ENCODE data around the gene FAM227B. TPM values are rescaled to one million over a fixed set of nuclear protein-coding genes. Genes with fewer than 3 reads are reported as not detected.
"Not testable (repeated sequence)": the region's sequence is repeated elsewhere in the genome, so short reads cannot be mapped to it uniquely, and the experiment has no call there.

Gene FAM227B
- polyA plus RNA-seq, 1 donor: 8.4 TPM

GRCh38 chr15:49471733-49472132 is 148.9 kb downstream of the FAM227B start:
- WGBS (ENCODE audit: insufficient coverage, low lambda C conversion rate): 92% methylated on average over 2 of the region's 4 CpGs
- Histone ChIP-seq H3K9me3 (ENCODE audit: control insufficient read depth, low read depth, low read length) (no peaks in the 10 kb centered on the region), H3K4me1 (ENCODE audit: control insufficient read depth, insufficient read depth, low read length) (no peaks in the 10 kb centered on the region), H3K36me3 (ENCODE audit: control insufficient read depth, insufficient read depth, low read length) (no peaks in the 10 kb centered on the region), H3K27ac (ENCODE audit: low read length) (no peak overlapping the region), H3K4me3 (ENCODE audit: low read length) (no peak overlapping the region), H3K27me3 (ENCODE audit: control insufficient read depth, insufficient read depth, low read length) (no peaks in the 10 kb centered on the region)
- peak in 1 of 2 donors; percentile 8 for DNase-seq

GRCh38 chr15:49471248-49471647 is 149.4 kb downstream of the FAM227B start:
- 83% methylated on average over 2 of the region's 4 CpGs for WGBS (ENCODE audit: insufficient coverage, low lambda C conversion rate)
- not testable (repeated sequence) for H3K27ac ChIP-seq (ENCODE audit: low read length); DNase-seq; H3K4me1 ChIP-seq (ENCODE audit: control insufficient read depth, insufficient read depth, low read length); H3K36me3 ChIP-seq (ENCODE audit: control insufficient read depth, insufficient read depth, low read length); H3K4me3 ChIP-seq (ENCODE audit: low read length); H3K27me3 ChIP-seq (ENCODE audit: control insufficient read depth, insufficient read depth, low read length); H3K9me3 ChIP-seq (ENCODE audit: control insufficient read depth, low read depth, low read length)

GRCh38 chr15:49468481-49468839 is 152.2 kb downstream of the FAM227B start:
- H3K27me3 ChIP-seq (ENCODE audit: control insufficient read depth, insufficient read depth, low read length): no peaks in the 10 kb centered on the region
- no peaks in the 10 kb centered on the region for H3K9me3 ChIP-seq (ENCODE audit: control insufficient read depth, low read depth, low read length)
- DNase-seq: no peak
- no peaks in the 10 kb centered on the region for H3K36me3 ChIP-seq (ENCODE audit: control insufficient read depth, insufficient read depth, low read length)
- H3K4me1 ChIP-seq (ENCODE audit: control insufficient read depth, insufficient read depth, low read length): no peaks in the 10 kb centered on the region
- H3K4me3 ChIP-seq (ENCODE audit: low read length): no peak overlapping the region
- H3K27ac ChIP-seq (ENCODE audit: low read length): no peak overlapping the region
- no CpG with 5 or more reads among the region's 2 CpGs for WGBS (ENCODE audit: insufficient coverage, low lambda C conversion rate)

- H3K9me3 ChIP-seq (ENCODE audit: control insufficient read depth, low read depth, low read length): no peaks in the 10 kb centered on the region
- WGBS (ENCODE audit: insufficient coverage, low lambda C conversion rate): 80% methylated on average over 2 of the region's 3 CpGs
Measured at GRCh38 chr15:49467746-49468480, 152.7 kb downstream of the FAM227B start.

GRCh38 chr15:49466119-49466518 is 154.5 kb downstream of the FAM227B start:
- DNase-seq: no peak
- Histone ChIP-seq H3K4me1 (ENCODE audit: control insufficient read depth, insufficient read depth, low read length) (no peaks in the 10 kb centered on the region), H3K4me3 (ENCODE audit: low read length) (no peak overlapping the region), H3K36me3 (ENCODE audit: control insufficient read depth, insufficient read depth, low read length) (no peaks in the 10 kb centered on the region), H3K27me3 (ENCODE audit: control insufficient read depth, insufficient read depth, low read length) (no peaks in the 10 kb centered on the region), H3K27ac (ENCODE audit: low read length) (no peak overlapping the region), H3K9me3 (ENCODE audit: control insufficient read depth, low read depth, low read length) (no peaks in the 10 kb centered on the region)
- no CpG with 5 or more reads among the region's 1 CpG for WGBS (ENCODE audit: insufficient coverage, low lambda C conversion rate)

More at GRCh38 chr15:49467746-49468480, 152.7 kb downstream of the FAM227B start:
- DNase-seq: no peak
- Histone ChIP-seq H3K36me3 (ENCODE audit: control insufficient read depth, insufficient read depth, low read length) (no peaks in the 10 kb centered on the region), H3K4me1 (ENCODE audit: control insufficient read depth, insufficient read depth, low read length) (no peaks in the 10 kb centered on the region), H3K27me3 (ENCODE audit: control insufficient read depth, insufficient read depth, low read length) (no peaks in the 10 kb centered on the region), H3K27ac (ENCODE audit: low read length) (no peak overlapping the region), H3K4me3 (ENCODE audit: low read length) (no peak overlapping the region)

- Histone ChIP-seq H3K9me3 (ENCODE audit: control insufficient read depth, low read depth, low read length) (no peaks in the 10 kb centered on the region), H3K36me3 (ENCODE audit: control insufficient read depth, insufficient read depth, low read length) (no peaks in the 10 kb centered on the region), H3K27ac (ENCODE audit: low read length) (no peak overlapping the region), H3K4me1 (ENCODE audit: control insufficient read depth, insufficient read depth, low read length) (no peaks in the 10 kb centered on the region), H3K4me3 (ENCODE audit: low read length) (no peak overlapping the region), H3K27me3 (ENCODE audit: control insufficient read depth, insufficient read depth, low read length) (no peaks in the 10 kb centered on the region)
- DNase-seq: no peak
- WGBS (ENCODE audit: insufficient coverage, low lambda C conversion rate): no CpG with 5 or more reads among the region's 3 CpGs
Measured at GRCh38 chr15:49464522-49464921, 156.1 kb downstream of the FAM227B start.

GRCh38 chr15:49462232-49462844 is 158.3 kb downstream of the FAM227B start:
- DNase-seq: no peak
- H3K27ac ChIP-seq (ENCODE audit: low read length): no peak overlapping the region
- H3K27me3 ChIP-seq (ENCODE audit: control insufficient read depth, insufficient read depth, low read length): no peaks in the 10 kb centered on the region
- H3K9me3 ChIP-seq (ENCODE audit: control insufficient read depth, low read depth, low read length): no peaks in the 10 kb centered on the region
- WGBS (ENCODE audit: insufficient coverage, low lambda C conversion rate): 46% methylated on average over 2 of the region's 2 CpGs
- H3K36me3 ChIP-seq (ENCODE audit: control insufficient read depth, insufficient read depth, low read length): no peaks in the 10 kb centered on the region
- H3K4me3 ChIP-seq (ENCODE audit: low read length): no peak overlapping the region
- no peaks in the 10 kb centered on the region for H3K4me1 ChIP-seq (ENCODE audit: control insufficient read depth, insufficient read depth, low read length)

GRCh38 chr15:49460411-49460941 is 160.1 kb downstream of the FAM227B start:
- Histone ChIP-seq H3K27ac (ENCODE audit: low read length) (no peak overlapping the region), H3K4me1 (ENCODE audit: control insufficient read depth, insufficient read depth, low read length) (no peaks in the 10 kb centered on the region)
- WGBS (ENCODE audit: insufficient coverage, low lambda C conversion rate): 67% methylated on average over 1 of the region's 2 CpGs

GRCh38 chr15:49458145-49458544 is 162.5 kb downstream of the FAM227B start:
- Histone ChIP-seq H3K9me3 (ENCODE audit: control insufficient read depth, low read depth, low read length) (no peaks in the 10 kb centered on the region), H3K4me3 (ENCODE audit: low read length) (no peak overlapping the region), H3K27me3 (ENCODE audit: control insufficient read depth, insufficient read depth, low read length) (no peaks in the 10 kb centered on the region), H3K27ac (ENCODE audit: low read length) (no peak overlapping the region), H3K4me1 (ENCODE audit: control insufficient read depth, insufficient read depth, low read length) (no peaks in the 10 kb centered on the region), H3K36me3 (ENCODE audit: control insufficient read depth, insufficient read depth, low read length) (no peaks in the 10 kb centered on the region)
- DNase-seq: no peak
- no CpG with 5 or more reads among the region's 2 CpGs for WGBS (ENCODE audit: insufficient coverage, low lambda C conversion rate)

More at GRCh38 chr15:49460411-49460941, 160.1 kb downstream of the FAM227B start:
- DNase-seq: no peak
- Histone ChIP-seq H3K27me3 (ENCODE audit: control insufficient read depth, insufficient read depth, low read length) (no peaks in the 10 kb centered on the region), H3K36me3 (ENCODE audit: control insufficient read depth, insufficient read depth, low read length) (no peaks in the 10 kb centered on the region), H3K4me3 (ENCODE audit: low read length) (no peak overlapping the region), H3K9me3 (ENCODE audit: control insufficient read depth, low read depth, low read length) (no peaks in the 10 kb centered on the region)

- Histone ChIP-seq H3K4me1 (ENCODE audit: control insufficient read depth, insufficient read depth, low read length) (no peaks in the 10 kb centered on the region), H3K9me3 (ENCODE audit: control insufficient read depth, low read depth, low read length) (no peaks in the 10 kb centered on the region), H3K27ac (ENCODE audit: low read length) (no peak overlapping the region), H3K36me3 (ENCODE audit: control insufficient read depth, insufficient read depth, low read length) (no peaks in the 10 kb centered on the region), H3K27me3 (ENCODE audit: control insufficient read depth, insufficient read depth, low read length) (no peaks in the 10 kb centered on the region), H3K4me3 (ENCODE audit: low read length) (no peak overlapping the region)
- no peak for DNase-seq
Measured at GRCh38 chr15:49456166-49456565, 164.5 kb downstream of the FAM227B start.

Data from large intestine (tissue), 3 donors.